ENCODE results near the gene TNKS1BP1.

DNA sequence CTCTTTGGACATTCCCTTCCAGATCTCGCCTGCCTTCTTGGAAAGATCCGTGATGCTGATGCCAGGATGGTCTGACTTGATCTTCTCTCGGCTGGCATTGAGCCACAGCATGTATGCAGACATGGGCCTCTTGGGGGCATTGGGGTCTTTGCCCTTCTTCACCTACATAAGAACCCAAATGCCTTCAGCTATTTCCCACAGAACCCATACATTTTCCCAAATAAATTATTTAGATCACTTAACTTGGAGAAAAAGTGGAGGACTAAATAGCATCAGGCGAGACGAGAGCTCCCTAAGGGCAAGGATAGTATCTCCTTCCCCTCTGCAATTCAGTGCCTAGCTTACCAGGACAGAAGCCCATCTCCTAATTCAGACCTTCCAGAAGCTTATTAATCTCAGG lies 3.0 kb upstream of the TNKS1BP1 start:
- TF ChIP-seq CTCF (IDR thresholded peaks at IDR 0.05) (no peak), POLR2A (IDR thresholded peaks at IDR 0.05) (no peak)

Data from thyroid gland (tissue), 4 donors.